HG03432 (cell line): ENCODE results near the gene ATP6V0A4.
"Not testable (repeated sequence)": the region's sequence is repeated elsewhere in the genome, so short reads cannot be mapped to it uniquely, and the experiment has no call there.

ENCODE experiments used
- ATAC-seq: cut with Tn5 transposase; IDR thresholded peaks from one replicate; pipeline ENCODE4 v1.9.1; 2021; ENCODE audit warnings: mild to moderate bottlenecking, moderate library complexity; ENCODE audit not compliant: unreplicated experiment

ATP6V0A4 gene

GRCh38 chr7:138797715-138798320 is at the start of gene ATP6V0A4, which contains the start of gene TMEM213:
Gene ATP6V0A4, minus strand, starts transcription at chr7:138798196. Its CDS starts 26,949 bp downstream, at chr7:138771247.
Gene TMEM213, plus strand, starts transcription at chr7:138797994. Its CDS starts 111 bp downstream, at chr7:138798105.
- no peak for ATAC-seq

GRCh38 chr7:138845711-138846110 is 47.7 kb upstream of the ATP6V0A4 start:
- ATAC-seq: no peak

- no peak for ATAC-seq
Observed at GRCh38 chr7:138843632-138844580, 45.9 kb upstream of the ATP6V0A4 start.

GRCh38 chr7:138842111-138842510 is 44.1 kb upstream of the ATP6V0A4 start:
- no peak for ATAC-seq

- no peak for ATAC-seq
Observed at GRCh38 chr7:138838166-138838565, 40.2 kb upstream of the ATP6V0A4 start.

GRCh38 chr7:138837627-138838026 is 39.6 kb upstream of the ATP6V0A4 start:
- ATAC-seq: no peak

- no peak for ATAC-seq
Observed at GRCh38 chr7:138835087-138835486, 37.1 kb upstream of the ATP6V0A4 start.

GRCh38 chr7:138834583-138834982 is 36.6 kb upstream of the ATP6V0A4 start:
- no peak for ATAC-seq

GRCh38 chr7:138833596-138833995 is 35.6 kb upstream of the ATP6V0A4 start:
- no peak for ATAC-seq

GRCh38 chr7:138832966-138833365 is 35.0 kb upstream of the ATP6V0A4 start:
- ATAC-seq: no peak

- no peak for ATAC-seq
Observed at GRCh38 chr7:138829335-138829734, 31.3 kb upstream of the ATP6V0A4 start.

GRCh38 chr7:138828302-138828701 is 30.3 kb upstream of the ATP6V0A4 start:
- ATAC-seq: no peak

GRCh38 chr7:138825049-138825721 is 27.2 kb upstream of the ATP6V0A4 start:
- ATAC-seq: no peak

- ATAC-seq: no peak
Observed at GRCh38 chr7:138822867-138823535, 25.0 kb upstream of the ATP6V0A4 start.

GRCh38 chr7:138821912-138822311 is 23.9 kb upstream of the ATP6V0A4 start:
- ATAC-seq: no peak

- no peak for ATAC-seq
Observed at GRCh38 chr7:138819625-138820024, 21.6 kb upstream of the ATP6V0A4 start.

GRCh38 chr7:138816650-138817049 is 18.7 kb upstream of the ATP6V0A4 start:
- no peak for ATAC-seq

GRCh38 chr7:138814816-138815332 is 16.9 kb upstream of the ATP6V0A4 start:
- no peak for ATAC-seq

GRCh38 chr7:138813945-138814344 is 15.9 kb upstream of the ATP6V0A4 start:
- ATAC-seq: no peak

GRCh38 chr7:138811327-138811726 is 13.3 kb upstream of the ATP6V0A4 start:
- not testable (repeated sequence) for ATAC-seq

GRCh38 chr7:138809346-138809745 is 11.3 kb upstream of the ATP6V0A4 start:
- ATAC-seq: no peak
